C4-2B (cell line): Measurements from ENCODE around the gene HES1.

Source experiments
- CTCF ChIP-seq: fragments of 450-650 bp; conservative IDR thresholded peaks from 2 replicates; pipeline ENCODE4 v1.5.1; 2017; ENCODE audit warnings: mild to moderate bottlenecking
- ZFX ChIP-seq: fragments of 450-650 bp; IDR thresholded peaks from 2 replicates; pipeline ENCODE4 v1.6.1; 2017

GRCh38 chr3:194165271-194166018, 29.5 kb downstream of the HES1 start:
- no peak for TF ChIP-seq CTCF
- no peak for TF ChIP-seq ZFX
